ENCODE results near the gene BLMH. TPM values are rescaled to one million over a fixed set of nuclear protein-coding genes. Genes with fewer than 3 reads are reported as not detected.

BLMH gene
- total and polyA plus RNA-seq, 2 donors (not counting 1 experiment from before 2014, with no cell fraction given), result 23.0 to 26.1 TPM

DNA sequence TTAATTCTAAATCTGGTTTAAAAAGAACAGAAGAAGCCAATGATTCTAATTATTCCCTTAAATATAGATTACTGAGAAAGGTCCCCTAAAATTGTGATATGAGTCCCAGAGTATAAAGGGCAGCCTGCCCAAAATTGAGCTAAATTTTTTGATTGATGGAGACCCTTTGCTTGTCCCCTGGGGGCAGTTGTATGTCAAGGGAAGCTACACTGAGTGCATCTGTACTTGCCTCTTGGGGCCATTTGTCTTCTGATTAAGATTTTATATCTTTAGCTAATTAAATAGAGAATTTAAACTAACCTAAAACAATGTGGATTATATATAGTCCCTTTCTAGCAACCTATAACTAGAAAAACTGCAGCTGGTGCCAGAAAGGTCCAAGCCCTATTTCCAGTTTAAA, 12.6 kb downstream of the BLMH start:
- Histone ChIP-seq H3K4me2 (ENCODE audit: extremely low read depth, insufficient read depth, low read length) (no peak overlapping the region), H3K27ac (ENCODE audit: insufficient read depth, low read length) (no peak overlapping the region), H3K4me1 (ENCODE audit: control insufficient read depth, extremely low read depth, insufficient read depth, low read length) (no peaks in the 10 kb centered on the region), H4K20me1 (ENCODE audit: control insufficient read depth, extremely low read depth, insufficient read depth, low read length) (no peaks in the 10 kb centered on the region), H3K4me3 (replicated peaks in 1 of 4; ENCODE audit: control extremely low read depth in 1 of 4, insufficient read depth in 1 of 4, low read depth in 3 of 4, low read length in 4 of 4) (no peak overlapping the region), H2AFZ (ENCODE audit: low read length) (no peak overlapping the region), H3K36me3 (ENCODE audit: control insufficient read depth, insufficient read depth, low read length) (peaks cover 3% of the 10 kb centered on the region), H3K9me3 (ENCODE audit: control insufficient read depth, insufficient read depth, low read depth, low read length) (no peaks in the 10 kb centered on the region), H3K9ac (ENCODE audit: insufficient read depth, low read length) (no peak overlapping the region), H3K27me3 (ENCODE audit: control insufficient read depth, insufficient read depth, low read length) (no peaks in the 10 kb centered on the region), H3K79me2 (ENCODE audit: control insufficient read depth, insufficient read depth, low read length) (no peaks in the 10 kb centered on the region)
- DNase-seq (ENCODE audit: low read depth in 2 of 2), result no peak
- no peak for TF ChIP-seq EZH2 (IDR thresholded peaks at IDR 0.05; ENCODE audit: low read length, missing control alignments)
- TF ChIP-seq, protein P1, sequence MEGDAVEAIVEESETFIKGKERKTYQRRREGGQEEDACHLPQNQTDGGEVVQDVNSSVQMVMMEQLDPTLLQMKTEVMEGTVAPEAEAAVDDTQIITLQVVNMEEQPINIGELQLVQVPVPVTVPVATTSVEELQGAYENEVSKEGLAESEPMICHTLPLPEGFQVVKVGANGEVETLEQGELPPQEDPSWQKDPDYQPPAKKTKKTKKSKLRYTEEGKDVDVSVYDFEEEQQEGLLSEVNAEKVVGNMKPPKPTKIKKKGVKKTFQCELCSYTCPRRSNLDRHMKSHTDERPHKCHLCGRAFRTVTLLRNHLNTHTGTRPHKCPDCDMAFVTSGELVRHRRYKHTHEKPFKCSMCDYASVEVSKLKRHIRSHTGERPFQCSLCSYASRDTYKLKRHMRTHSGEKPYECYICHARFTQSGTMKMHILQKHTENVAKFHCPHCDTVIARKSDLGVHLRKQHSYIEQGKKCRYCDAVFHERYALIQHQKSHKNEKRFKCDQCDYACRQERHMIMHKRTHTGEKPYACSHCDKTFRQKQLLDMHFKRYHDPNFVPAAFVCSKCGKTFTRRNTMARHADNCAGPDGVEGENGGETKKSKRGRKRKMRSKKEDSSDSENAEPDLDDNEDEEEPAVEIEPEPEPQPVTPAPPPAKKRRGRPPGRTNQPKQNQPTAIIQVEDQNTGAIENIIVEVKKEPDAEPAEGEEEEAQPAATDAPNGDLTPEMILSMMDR (conservative IDR thresholded peaks at IDR 0.05 in 1 of 2, IDR thresholded peaks at IDR 0.05 in 1 of 2; ENCODE audit: low read depth in 1 of 2, low read length in 2 of 2), result no peak

DNA sequence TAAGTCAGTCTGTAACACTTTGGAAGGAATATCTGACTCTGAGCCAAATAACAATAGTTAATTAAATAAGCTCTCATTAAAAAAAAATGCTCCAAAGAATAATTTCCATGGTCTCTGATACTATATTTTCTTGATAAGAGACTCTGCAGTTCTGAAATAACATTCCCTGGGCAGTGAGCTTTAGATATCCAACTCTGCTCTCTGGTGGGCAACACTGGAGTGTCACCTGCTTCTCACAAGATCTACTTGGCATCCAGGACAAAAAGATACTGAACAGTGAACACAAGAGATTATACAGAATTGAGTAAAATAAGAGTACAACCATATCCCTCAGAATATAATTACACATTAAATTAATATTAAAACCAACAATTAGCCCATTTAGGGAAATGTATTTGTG, 13.7 kb downstream of the BLMH start:
- no peaks in the 10 kb centered on the region for H3K27me3 ChIP-seq (ENCODE audit: control insufficient read depth, insufficient read depth, low read length)
- H3K4me1 ChIP-seq (ENCODE audit: control insufficient read depth, extremely low read depth, insufficient read depth, low read length), result no peaks in the 10 kb centered on the region
- no peaks in the 10 kb centered on the region for H4K20me1 ChIP-seq (ENCODE audit: control insufficient read depth, extremely low read depth, insufficient read depth, low read length)
- no peaks in the 10 kb centered on the region for H3K79me2 ChIP-seq (ENCODE audit: control insufficient read depth, insufficient read depth, low read length)
- no peak overlapping the region for H3K27ac ChIP-seq (ENCODE audit: insufficient read depth, low read length)
- peak; percentile 29 to 50 for DNase-seq (ENCODE audit: low read depth in 2 of 2)
- no peak overlapping the region for H3K4me3 ChIP-seq (replicated peaks in 1 of 4; ENCODE audit: control extremely low read depth in 1 of 4, insufficient read depth in 1 of 4, low read depth in 3 of 4, low read length in 4 of 4)
- H3K36me3 ChIP-seq (ENCODE audit: control insufficient read depth, insufficient read depth, low read length), result peaks cover 3% of the 10 kb centered on the region
- no peak overlapping the region for H2AFZ ChIP-seq (ENCODE audit: low read length)
- H3K9ac ChIP-seq (ENCODE audit: insufficient read depth, low read length), result no peak overlapping the region
- H3K9me3 ChIP-seq (ENCODE audit: control insufficient read depth, insufficient read depth, low read depth, low read length), result no peaks in the 10 kb centered on the region
- no peak for TF ChIP-seq EZH2 (IDR thresholded peaks at IDR 0.05; ENCODE audit: low read length, missing control alignments)
- TF ChIP-seq, protein P1 (conservative IDR thresholded peaks at IDR 0.05 in 1 of 2, IDR thresholded peaks at IDR 0.05 in 1 of 2; ENCODE audit: low read depth in 1 of 2, low read length in 2 of 2), result peak; percentile 23 to 36
- H3K4me2 ChIP-seq (ENCODE audit: extremely low read depth, insufficient read depth, low read length), result no peak overlapping the region

DNA sequence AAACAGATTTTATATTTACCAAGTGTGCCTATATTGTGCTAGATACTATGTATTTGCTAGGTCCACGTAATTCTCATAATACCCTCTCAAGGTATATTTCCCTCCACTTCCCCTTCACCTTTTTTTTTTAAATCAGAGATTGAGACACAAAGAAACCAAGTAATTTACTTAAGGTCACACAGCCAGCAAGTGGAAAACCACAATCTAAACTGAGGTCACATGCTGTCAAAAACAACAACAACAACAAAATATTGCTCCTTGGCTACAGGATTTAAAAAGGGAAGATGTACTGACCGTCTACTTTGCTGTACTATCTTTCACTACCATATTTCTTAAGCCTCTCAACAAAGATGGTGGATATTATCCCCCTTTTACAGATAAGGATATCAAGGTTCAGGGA, 15.8 kb downstream of the BLMH start:
- no peak overlapping the region for H3K4me2 ChIP-seq (ENCODE audit: extremely low read depth, insufficient read depth, low read length)
- no peaks in the 10 kb centered on the region for H3K4me1 ChIP-seq (ENCODE audit: control insufficient read depth, extremely low read depth, insufficient read depth, low read length)
- TF ChIP-seq, protein P1 (conservative IDR thresholded peaks at IDR 0.05 in 1 of 2, IDR thresholded peaks at IDR 0.05 in 1 of 2; ENCODE audit: low read depth in 1 of 2, low read length in 2 of 2), result no peak
- TF ChIP-seq EZH2 (IDR thresholded peaks at IDR 0.05; ENCODE audit: low read length, missing control alignments), result no peak
- no peaks in the 10 kb centered on the region for H3K27me3 ChIP-seq (ENCODE audit: control insufficient read depth, insufficient read depth, low read length)
- no peak overlapping the region for H3K9ac ChIP-seq (ENCODE audit: insufficient read depth, low read length)
- peaks cover 7% of the 10 kb centered on the region for H3K36me3 ChIP-seq (ENCODE audit: control insufficient read depth, insufficient read depth, low read length)
- no peaks in the 10 kb centered on the region for H3K9me3 ChIP-seq (ENCODE audit: control insufficient read depth, insufficient read depth, low read depth, low read length)
- H3K27ac ChIP-seq (ENCODE audit: insufficient read depth, low read length), result no peak overlapping the region
- no peak overlapping the region for H3K4me3 ChIP-seq (replicated peaks in 1 of 4; ENCODE audit: control extremely low read depth in 1 of 4, insufficient read depth in 1 of 4, low read depth in 3 of 4, low read length in 4 of 4)
- DNase-seq (ENCODE audit: low read depth in 2 of 2), result no peak
- no peaks in the 10 kb centered on the region for H3K79me2 ChIP-seq (ENCODE audit: control insufficient read depth, insufficient read depth, low read length)
- no peaks in the 10 kb centered on the region for H4K20me1 ChIP-seq (ENCODE audit: control insufficient read depth, extremely low read depth, insufficient read depth, low read length)
- no peak overlapping the region for H2AFZ ChIP-seq (ENCODE audit: low read length)

Data from fibroblast of lung (primary cell).